H1 (cell line): ENCODE measurements around the gene SERPINA10. TPM values are rescaled to one million over a fixed set of nuclear protein-coding genes. Genes with fewer than 3 reads are reported as not detected.

Experiments
- CTCF ChIA-PET: fragments of 300-600 bp; sonication (Branson Sonifier 250); formaldehyde crosslinking; loops from one replicate; lab custom pipeline; 2021; ENCODE audit not compliant: partially characterized antibody; lab: Charles Lee
- POLR2A ChIA-PET: fragments of 300-600 bp; sonication (Branson Sonifier 250); formaldehyde crosslinking; loops from one replicate; lab custom pipeline; 2021; ENCODE audit warnings: inconsistent platforms; ENCODE audit not compliant: partially characterized antibody; lab: Charles Lee
- DNase-seq, 2 experiments: peaks; one replicate each; pipeline versions ENCODE4 v3.0.0 to v3.0.0-alpha.2; 2010 to 2022; ENCODE audit warnings: low spot score in 2 of 2, low read depth in 1 of 2, mixed read lengths in 1 of 2
- FAIRE-seq: peaks from 2 replicates; lab custom pipeline; 2011; peaks lifted over from hg19 to GRCh38; lab: Jason Lieb, UNC
- H2AFZ ChIP-seq: 2 replicates; pipeline ENCODE4 v1.8.1; 2012; ENCODE audit warnings: low read length, inconsistent platforms
- H2AK5ac ChIP-seq: 2 replicates; pipeline ENCODE4 v1.6.1; 2013; ENCODE audit warnings: low read depth, low read length
- H2BK120ac ChIP-seq: replicated peaks from 2 replicates; pipeline ENCODE3; 2013; ENCODE audit warnings: low read depth, low read length, inconsistent platforms
- H2BK12ac ChIP-seq: 2 replicates; pipeline ENCODE4 v1.6.1; 2013; ENCODE audit warnings: low read depth, low read length
- H2BK15ac ChIP-seq: 2 replicates; pipeline ENCODE4 v1.6.1; 2013; ENCODE audit warnings: low read length
- H2BK20ac ChIP-seq: 2 replicates; pipeline ENCODE4 v1.6.1; 2013; ENCODE audit warnings: low read length
- H2BK5ac ChIP-seq: 2 replicates; pipeline ENCODE4 v1.6.1; 2013; ENCODE audit warnings: low read depth, low read length
- H3K14ac ChIP-seq: 2 replicates; pipeline ENCODE4 v1.6.1; 2013; ENCODE audit warnings: inconsistent platforms; ENCODE audit not compliant: insufficient read length
- H3K18ac ChIP-seq: 2 replicates; pipeline ENCODE4 v1.6.1; 2013; ENCODE audit warnings: low read length; ENCODE audit errors: extremely low read depth
- H3K23ac ChIP-seq: 2 replicates; pipeline ENCODE4 v1.6.1; 2013; ENCODE audit warnings: inconsistent platforms; ENCODE audit not compliant: insufficient read length
- H3K23me2 ChIP-seq: 2 replicates; pipeline ENCODE4 v1.6.1; 2013; ENCODE audit warnings: low read depth, low read length
- H3K27ac ChIP-seq: 2 replicates; pipeline ENCODE4 v1.6.1; 2011; ENCODE audit warnings: low read depth, low read length, inconsistent platforms
- H3K27me3 ChIP-seq, 4 experiments: replicated peaks in 1 of 4; 1 replicate in 1 of 4; 2 replicates in 3 of 4; pipeline versions ENCODE4 v1.6.1 to v1.8.1; 2011 to 2013; ENCODE audit warnings: low read length in 3 of 4, mild to moderate bottlenecking in 3 of 4, inconsistent platforms in 2 of 4, mixed read lengths in 2 of 4, moderate library complexity in 1 of 4; ENCODE audit not compliant: control insufficient read depth in 3 of 4, insufficient read depth in 3 of 4; ENCODE audit errors: extremely low read depth in 1 of 4
- H3K36me3 ChIP-seq, 4 experiments: 2 replicates each; pipeline versions ENCODE4 v1.6.1 to v1.8.1; 2011 to 2013; ENCODE audit warnings: mild to moderate bottlenecking in 4 of 4, low read length in 3 of 4, moderate library complexity in 2 of 4, control low read depth in 1 of 4, inconsistent platforms in 1 of 4; ENCODE audit not compliant: insufficient read depth in 4 of 4, control insufficient read depth in 2 of 4
- H3K4ac ChIP-seq: replicated peaks from 2 replicates; pipeline ENCODE3; 2013; ENCODE audit warnings: low read length, low read depth, mixed read lengths, inconsistent platforms; ENCODE audit not compliant: insufficient read length
- H3K4me1 ChIP-seq, 4 experiments: replicated peaks in 1 of 4; 1 replicate in 1 of 4; 2 replicates in 3 of 4; pipeline versions ENCODE4 v1.6.1 to v1.8.1; 2011 to 2013; ENCODE audit warnings: low read length in 3 of 4, inconsistent platforms in 2 of 4, mixed read lengths in 1 of 4; ENCODE audit not compliant: insufficient read depth in 4 of 4, control insufficient read depth in 3 of 4
- H3K4me2 ChIP-seq, 2 experiments: 2 replicates each; pipeline versions ENCODE4 v1.6.1 to v1.8.1; 2011 to 2013; ENCODE audit warnings: low read depth in 2 of 2, low read length in 2 of 2, control low read depth in 1 of 2, inconsistent platforms in 1 of 2, mild to moderate bottlenecking in 1 of 2; ENCODE audit not compliant: insufficient read depth in 1 of 2
- H3K4me3 ChIP-seq, 4 experiments: fragments of 200-600, 300-600 bp in 1 of 4; sonication (generic), shearing (Covaris generic), sonication (Bioruptor Twin) in 1 of 4; 2 replicates each; pipeline versions ENCODE4 v1.5.1 to v1.8.1; 2011 to 2016; ENCODE audit warnings: low read length in 4 of 4, low read depth in 3 of 4, control low read depth in 2 of 4, inconsistent platforms in 2 of 4, mild to moderate bottlenecking in 2 of 4, mixed read lengths in 1 of 4, moderate library complexity in 1 of 4; ENCODE audit not compliant: insufficient read depth in 2 of 4; ENCODE audit errors: extremely low read depth in 1 of 4
- H3K56ac ChIP-seq: replicated peaks from 2 replicates; pipeline ENCODE3; 2013; ENCODE audit warnings: low read depth, mild to moderate bottlenecking, mixed read lengths, low read length, inconsistent platforms; ENCODE audit not compliant: insufficient read length
- H3K79me1 ChIP-seq: 2 replicates; pipeline ENCODE4 v1.6.1; 2013; ENCODE audit warnings: low read depth, low read length, control low read depth
- H3K79me2 ChIP-seq, 2 experiments: 2 replicates each; pipeline versions ENCODE4 v1.6.1 to v1.8.1; 2012 to 2013; ENCODE audit warnings: low read length in 2 of 2, mild to moderate bottlenecking in 2 of 2, inconsistent platforms in 1 of 2; ENCODE audit not compliant: insufficient read depth in 2 of 2, control insufficient read depth in 1 of 2
- H3K9ac ChIP-seq, 4 experiments: replicated peaks in 1 of 4; 1 replicate in 1 of 4; 2 replicates in 3 of 4; pipeline versions ENCODE4 v1.6.1 to v1.8.1; 2011 to 2013; ENCODE audit warnings: low read depth in 3 of 4, low read length in 3 of 4, control low read depth in 2 of 4, mild to moderate bottlenecking in 2 of 4, moderate library complexity in 2 of 4, inconsistent platforms in 1 of 4; ENCODE audit errors: extremely low read depth in 1 of 4
- H3K9me3 ChIP-seq, 2 experiments: 2 replicates each; pipeline versions ENCODE4 v1.6.1 to v1.8.1; 2012 to 2013; ENCODE audit warnings: mild to moderate bottlenecking in 2 of 2, moderate library complexity in 2 of 2, control low read depth in 1 of 2, inconsistent platforms in 1 of 2, low read depth in 1 of 2, low read length in 1 of 2, mixed read lengths in 1 of 2; ENCODE audit not compliant: insufficient read depth in 2 of 2
- H4K20me1 ChIP-seq, 2 experiments: replicated peaks in 1 of 2; 2 replicates each; pipeline versions ENCODE3 to v1.8.1; 2011 to 2013; ENCODE audit warnings: inconsistent platforms in 2 of 2, low read length in 2 of 2, mild to moderate bottlenecking in 1 of 2; ENCODE audit not compliant: insufficient read depth in 2 of 2, control insufficient read depth in 1 of 2
- H4K5ac ChIP-seq: 2 replicates; pipeline ENCODE4 v1.6.1; 2013; ENCODE audit warnings: low read length, low read depth, mixed read lengths, inconsistent platforms; ENCODE audit not compliant: insufficient read length
- H4K8ac ChIP-seq: 2 replicates; pipeline ENCODE4 v1.8.0; 2013; ENCODE audit warnings: mild to moderate bottlenecking, moderate library complexity, low read length, inconsistent platforms; ENCODE audit not compliant: insufficient read depth; ENCODE audit errors: extremely low read depth
- H4K91ac ChIP-seq: replicated peaks from 2 replicates; pipeline ENCODE3; 2013; ENCODE audit warnings: low read length, mixed read lengths, inconsistent platforms; ENCODE audit not compliant: insufficient read length
- BACH1 ChIP-seq: IDR thresholded peaks from 2 replicates; pipeline ENCODE4 v1.6.1; 2012; ENCODE audit warnings: low read length, improper control_type of control experiment
- BRCA1 ChIP-seq: IDR thresholded peaks from 2 replicates; pipeline ENCODE4 v1.6.1; 2012; ENCODE audit warnings: low read depth, low read length, improper control_type of control experiment
- CHD2 ChIP-seq: IDR thresholded peaks from 2 replicates; pipeline ENCODE4 v1.6.1; 2012; ENCODE audit warnings: low read length, improper control_type of control experiment
- EZH2 ChIP-seq: fragments of 200-600 bp; sonication (generic); IDR thresholded peaks from 2 replicates; pipeline ENCODE4 v1.7.1; 2012; ENCODE audit warnings: low read depth, mild to moderate bottlenecking, moderate library complexity, low read length, inconsistent platforms; ENCODE audit not compliant: severe bottlenecking
- HDAC6 ChIP-seq: IDR thresholded peaks from one replicate; pipeline ENCODE4 v1.7.1; 2012; ENCODE audit warnings: low read depth, mild to moderate bottlenecking, inconsistent platforms, low read length, moderate library complexity
- JUND ChIP-seq: IDR thresholded peaks from 2 replicates; pipeline ENCODE4 v1.6.1; 2011; ENCODE audit warnings: mild to moderate bottlenecking, improper control_type of control experiment, low read length
- MAFK ChIP-seq: IDR thresholded peaks from 2 replicates; pipeline ENCODE4 v1.6.1; 2012; ENCODE audit warnings: low read depth, mild to moderate bottlenecking, improper control_type of control experiment, low read length
- POLR2A ChIP-seq, 2 experiments: IDR thresholded peaks; 1 replicate in 1 of 2; 2 replicates in 1 of 2; pipeline ENCODE4 v1.6.1; 2011; ENCODE audit warnings: low read depth in 2 of 2, low read length in 2 of 2, mild to moderate bottlenecking in 2 of 2; ENCODE audit errors: control extremely low read depth in 1 of 2
- RFX5 ChIP-seq: IDR thresholded peaks from 2 replicates; pipeline ENCODE4 v1.6.1; 2011; ENCODE audit warnings: low read depth, low read length, improper control_type of control experiment, borderline replicate concordance
- SIRT6 ChIP-seq: IDR thresholded peaks from one replicate; pipeline ENCODE4 v1.7.1; 2012; ENCODE audit warnings: low read length, inconsistent platforms
- TAF1 ChIP-seq: IDR thresholded peaks from 2 replicates; pipeline ENCODE4 v1.6.1; 2011; ENCODE audit warnings: mild to moderate bottlenecking, low read depth, low read length
- YY1 ChIP-seq: IDR thresholded peaks from 2 replicates; pipeline ENCODE4 v1.6.1; 2011; ENCODE audit warnings: low read depth, mild to moderate bottlenecking, low read length
- WGBS, 2 experiments: shearing (Covaris generic) in 1 of 2; methylation state at CpG; one replicate each; pipeline versions ENCODE4 v1.1.6 to v1.1.7; 2013 to 2015; ENCODE audit warnings: low lambda C conversion rate in 2 of 2, mixed read lengths in 2 of 2, inconsistent platforms in 1 of 2, low coverage in 1 of 2, missing lambda C conversion rate in 1 of 2; ENCODE audit not compliant: insufficient replicate concordance in 2 of 2, insufficient coverage in 1 of 2, insufficient read length in 1 of 2; ENCODE audit errors: extremely low coverage in 1 of 2, missing lambda C conversion rate in 1 of 2; 5-methylcytosine and 5-hydroxymethylcytosine counted together
- polyA plus RNA-seq, 7 experiments: library from polyadenylated mRNA; depleted of rRNA in 3 of 7; stranded (reverse) in 5 of 7; unstranded in 2 of 7; fragments of >200 nt in 5 of 7; fragments of 200-250 nt in 2 of 7; gene quantifications; 1 replicate in 5 of 7; 2 replicates in 1 of 7; 4 replicates in 1 of 7; pipeline versions ENCODE4 v1.2.1 to v1.2.3, GENCODE V29; 2011 to 2013; ENCODE audit warnings: missing spikeins in 2 of 7, mixed read lengths in 2 of 7
- total RNA-seq: library from RNA; stranded (reverse); fragmentation: NEBNext Ultra II Directional; extraction: Animal tissue kit (Norgen Biotek cat#: 25700); gene quantifications from 2 replicates; pipeline ENCODE4 v1.2.1, GENCODE V29; 2021

Gene SERPINA10
- total and polyA plus RNA-seq, 2 of the 8 experiments (the other 6 are each of a cell fraction or from before 2014, with no cell fraction given) = not detected

- Histone ChIP-seq H2BK20ac (no peak overlapping the region), H2AFZ (no peak overlapping the region), H3K18ac (no peak overlapping the region), H3K4ac (no peak overlapping the region), H3K4me3 (no peak overlapping the region), H4K20me1 (no peaks in the 10 kb centered on the region), H4K5ac (no peak overlapping the region), H2BK120ac (no peak overlapping the region), H2BK15ac (no peak overlapping the region), H3K79me2 (no peaks in the 10 kb centered on the region), H3K27me3 (0 out of 7 replicates have a peak, but pooled peaks cover 0 to 2% (median 0%) of the 10 kb centered on the region in 4 experiments), H4K91ac (no peak overlapping the region), H3K4me2 (no peak overlapping the region), H3K4me1 (no peaks in the 10 kb centered on the region), H3K14ac (no peak overlapping the region), H3K56ac (no peak overlapping the region), H3K9ac (no peak overlapping the region), H3K23ac (no peak overlapping the region), H2AK5ac (no peak overlapping the region), H2BK12ac (no peak overlapping the region), H2BK5ac (no peak overlapping the region), H3K27ac (no peak overlapping the region), H4K8ac (no peak overlapping the region), H3K9me3 (peaks cover 0 to 2% of the 10 kb centered on the region in 2 experiments; a peak in 1 of 4 replicates), H3K79me1 (no peaks in the 10 kb centered on the region), H3K36me3 (no peaks in the 10 kb centered on the region), H3K23me2 (no peaks in the 10 kb centered on the region)
- 89% methylated on average over 4 of the region's 4 CpGs; no CpG with 5 or more reads in 1 of the 2 experiments for WGBS, 2 experiments
- ChIA-PET CTCF (interaction anchor here (0.9 kb wide), 1 partner anchor 296 kb away, joined by 3 read pairs; no protein-coding TSS in a partner anchor), POLR2A (no interaction called here)
- FAIRE-seq = no peak
- no peak for DNase-seq
- no peak for TF ChIP-seq CHD2
- TF ChIP-seq TAF1 = no peak
- no peak for TF ChIP-seq EZH2
- no peak for TF ChIP-seq SIRT6
- no peak for TF ChIP-seq HDAC6
- TF ChIP-seq BACH1 = no peak
- no peak for TF ChIP-seq BRCA1
- no peak for TF ChIP-seq YY1
- no peak for TF ChIP-seq MAFK
- TF ChIP-seq JUND = no peak
- no peak for TF ChIP-seq POLR2A (IDR thresholded peaks at IDR 0.05; ENCODE audit: control extremely low read depth in 1 of 2, low read depth in 2 of 2, low read length in 2 of 2)
- no peak for TF ChIP-seq RFX5
Measured at GRCh38 chr14:94334872-94335271, 41.8 kb upstream of the SERPINA10 start.
